GM19395 (cell line): ENCODE measurements around the gene CFAP77.

Experiments used
- ATAC-seq: cut with Tn5 transposase; IDR thresholded peaks from one replicate; pipeline ENCODE4 v1.9.1; 2021; ENCODE audit warnings: mild to moderate bottlenecking, moderate library complexity; ENCODE audit not compliant: unreplicated experiment

The CFAP77 gene

DNA sequence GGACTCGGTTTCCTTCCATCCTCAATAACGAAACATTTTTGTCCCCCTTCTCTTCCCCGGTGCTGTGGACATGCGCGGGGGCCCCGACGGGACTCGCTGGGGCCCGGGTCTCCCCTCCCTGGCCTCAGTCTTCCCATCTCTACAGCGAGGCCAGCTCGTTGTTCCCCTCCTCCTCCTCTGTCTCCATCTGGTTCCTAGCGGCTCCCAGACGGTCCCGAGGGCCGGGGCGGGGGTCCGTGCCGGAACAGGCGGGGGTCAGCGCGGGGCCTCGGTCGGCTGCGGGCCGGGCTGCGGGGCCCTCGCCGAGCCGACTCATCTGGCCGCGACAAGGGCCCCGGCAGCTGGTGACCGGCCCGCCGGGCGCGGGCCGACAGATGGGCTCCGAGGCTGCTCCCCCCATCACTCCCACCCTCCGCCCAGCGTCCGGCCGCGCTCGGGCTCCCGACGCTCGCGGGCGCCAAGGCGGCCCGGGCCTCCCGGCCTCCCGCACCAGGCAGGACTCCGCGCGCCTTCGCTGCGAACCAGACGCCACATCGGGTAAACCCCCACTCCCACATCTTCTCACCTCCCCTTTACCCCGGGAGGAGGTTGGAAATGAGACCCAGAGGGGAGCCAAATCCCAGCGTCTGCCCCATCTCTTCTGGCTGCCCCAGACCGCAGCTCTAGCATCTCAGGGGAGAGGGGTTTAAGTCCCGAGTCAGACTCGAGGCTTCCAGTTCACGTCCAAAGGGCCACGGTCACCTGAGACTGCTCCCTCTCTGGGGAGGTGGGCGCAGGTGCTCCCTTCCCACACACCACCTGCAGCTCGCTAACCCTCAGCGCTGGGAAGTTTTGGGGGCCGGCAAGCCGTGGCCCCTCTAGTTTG is 180.5 kb downstream of the CFAP77 start:
- no peak for ATAC-seq

DNA sequence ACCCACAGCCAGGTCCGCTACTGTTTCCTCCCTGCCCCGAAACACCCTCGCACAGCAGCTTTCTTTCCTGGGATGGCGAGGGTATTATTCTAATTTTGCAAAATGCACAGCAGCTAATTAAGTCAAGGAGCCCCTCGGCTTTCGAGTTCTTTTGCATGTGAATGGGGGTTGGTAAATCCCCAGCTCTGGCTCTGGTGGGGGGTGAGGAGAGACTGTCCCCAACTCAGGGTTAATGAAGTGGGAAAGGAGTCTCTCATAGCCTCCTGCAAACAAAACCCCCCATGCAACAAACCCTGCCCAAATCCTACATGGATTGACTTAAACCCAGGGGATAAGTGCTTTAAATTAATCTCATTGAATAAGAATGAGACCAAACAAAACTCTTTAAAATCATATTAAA is 181.2 kb downstream of the CFAP77 start:
- ATAC-seq: no peak

DNA sequence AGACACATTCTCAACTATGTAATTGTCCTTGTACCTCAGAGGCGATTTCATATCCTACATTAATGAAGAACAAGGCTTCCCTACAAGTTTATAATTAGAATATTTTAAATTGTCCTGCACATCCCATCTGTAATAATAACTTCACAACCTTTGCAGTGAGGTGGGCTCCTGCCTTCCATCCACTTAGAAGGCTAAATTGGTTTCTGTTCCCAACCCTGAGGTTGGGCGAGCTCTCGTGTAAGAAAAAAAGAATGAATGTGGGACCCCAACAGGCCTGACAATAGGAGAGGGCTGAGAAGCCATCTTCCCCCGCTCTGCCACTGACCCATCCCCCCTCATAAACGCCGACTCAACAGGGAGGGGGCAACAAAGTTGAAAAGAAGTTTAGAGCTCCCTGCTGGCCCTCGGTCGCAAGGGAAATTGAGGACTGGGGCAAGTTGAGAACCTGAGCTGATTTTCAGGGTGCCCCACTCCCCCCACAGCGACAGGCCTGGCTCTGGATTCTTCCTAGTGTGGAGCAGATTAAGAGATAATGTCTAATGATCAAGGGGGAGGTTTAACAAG is 181.8 kb downstream of the CFAP77 start:
- no peak for ATAC-seq

DNA sequence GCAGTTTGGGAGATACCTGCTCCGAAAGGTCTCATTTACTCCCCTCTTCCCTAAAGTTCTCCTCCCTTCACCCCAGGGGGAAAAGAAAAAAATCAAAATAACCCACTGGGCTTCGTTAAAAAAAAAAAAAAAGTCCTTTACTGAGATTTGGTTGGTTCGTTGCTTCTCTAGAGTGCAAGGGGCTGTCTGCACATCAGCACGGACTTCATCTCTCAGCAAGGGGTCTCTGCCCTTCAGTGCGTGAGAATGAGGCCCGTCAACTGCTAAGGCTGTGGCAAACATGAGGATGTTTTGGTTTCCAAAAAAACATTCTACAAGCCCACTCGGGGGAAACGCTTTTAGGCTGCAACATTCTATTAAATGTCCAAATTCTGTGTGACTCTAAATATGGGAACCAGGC is 182.4 kb downstream of the CFAP77 start:
- no peak for ATAC-seq

DNA sequence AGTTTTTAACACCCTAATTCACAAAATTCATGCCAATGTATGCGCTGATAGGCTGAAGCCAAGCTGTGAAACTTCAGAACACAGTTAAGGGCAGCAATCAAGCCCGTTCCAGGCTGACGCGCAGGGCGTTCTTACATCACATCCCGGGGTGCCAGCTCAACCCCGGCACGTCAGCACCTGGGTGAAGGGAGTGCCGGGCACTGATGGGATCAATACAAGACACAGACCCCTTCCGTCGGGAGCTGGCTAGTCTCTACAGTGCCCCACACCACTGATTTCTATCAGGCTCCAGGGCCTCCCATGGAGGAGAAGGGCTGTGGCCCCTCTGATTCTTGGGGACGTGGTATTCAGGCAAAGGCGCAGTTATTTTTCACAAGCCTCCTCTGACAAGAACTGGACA is 184.4 kb downstream of the CFAP77 start:
- no peak for ATAC-seq

DNA sequence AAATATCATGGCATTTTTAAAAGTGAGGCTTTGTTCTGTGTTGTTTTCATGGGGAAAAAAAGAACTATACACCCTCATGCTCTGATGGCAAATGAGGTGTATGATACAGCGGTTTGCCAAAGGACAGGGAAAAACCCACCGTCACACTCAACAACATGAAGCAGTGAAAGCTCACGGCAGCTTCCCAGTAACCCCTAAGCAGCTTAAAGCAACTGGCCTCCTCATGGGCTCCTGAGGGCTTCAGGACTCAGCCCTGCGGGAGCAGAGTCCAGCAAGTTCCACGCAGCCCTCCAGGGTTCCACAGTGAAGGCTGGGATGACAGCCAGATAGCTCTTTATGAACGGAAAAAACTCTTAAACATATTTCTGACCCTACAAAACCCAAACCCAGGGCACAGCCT is 185.3 kb downstream of the CFAP77 start:
- ATAC-seq: no peak

DNA sequence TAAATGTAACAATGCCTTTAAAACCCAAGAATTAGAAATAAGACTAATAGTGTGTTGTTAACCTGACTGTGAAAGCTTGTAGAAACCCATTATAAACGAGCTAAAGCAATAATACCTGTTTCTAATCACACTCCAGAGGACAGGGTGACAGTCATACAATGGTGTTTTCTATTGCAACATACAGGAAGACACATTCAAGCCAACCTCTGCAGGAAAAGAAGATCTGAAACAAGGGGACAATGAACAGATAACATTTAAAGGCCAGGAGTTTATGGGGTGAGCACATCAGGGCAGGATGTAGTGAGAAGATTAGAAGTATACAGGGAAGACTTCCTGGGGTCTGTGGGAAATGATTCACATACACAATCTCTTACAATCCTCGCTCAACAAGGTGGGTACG is 186.2 kb downstream of the CFAP77 start:
- no peak for ATAC-seq

DNA sequence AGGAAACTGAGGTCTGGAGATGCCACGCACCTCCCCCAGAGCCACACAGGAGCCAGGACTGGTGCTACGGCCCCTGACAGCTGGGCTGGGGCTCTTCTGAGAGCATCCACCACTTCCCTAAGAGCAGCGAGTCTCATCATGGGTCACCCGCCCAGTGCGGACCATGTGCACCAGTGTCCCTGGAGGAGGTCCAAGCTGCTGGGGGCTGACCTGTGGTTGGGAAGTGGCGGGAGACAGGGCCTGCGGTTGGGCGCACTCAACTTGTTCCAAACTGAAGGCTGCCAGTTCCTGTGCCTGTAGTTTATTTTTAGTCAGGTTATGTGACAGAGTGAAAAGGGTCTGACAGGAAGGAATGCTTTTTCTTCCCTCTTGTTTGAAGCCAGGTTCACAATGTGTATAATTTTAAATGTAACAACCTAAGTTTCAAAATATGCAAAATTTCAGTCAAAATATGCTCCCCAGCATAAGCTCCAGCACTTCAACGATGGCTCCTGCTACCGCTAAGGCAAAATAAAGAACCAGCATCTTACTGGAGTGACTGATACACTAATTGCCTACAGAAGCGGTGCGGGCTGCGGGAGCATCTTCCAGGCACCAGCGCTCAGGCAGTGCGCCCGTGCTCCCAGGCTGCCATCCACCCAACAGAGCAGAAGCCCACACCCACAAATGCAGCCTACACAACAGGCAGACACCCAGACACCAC is 187.2 kb downstream of the CFAP77 start:
- no peak for ATAC-seq

DNA sequence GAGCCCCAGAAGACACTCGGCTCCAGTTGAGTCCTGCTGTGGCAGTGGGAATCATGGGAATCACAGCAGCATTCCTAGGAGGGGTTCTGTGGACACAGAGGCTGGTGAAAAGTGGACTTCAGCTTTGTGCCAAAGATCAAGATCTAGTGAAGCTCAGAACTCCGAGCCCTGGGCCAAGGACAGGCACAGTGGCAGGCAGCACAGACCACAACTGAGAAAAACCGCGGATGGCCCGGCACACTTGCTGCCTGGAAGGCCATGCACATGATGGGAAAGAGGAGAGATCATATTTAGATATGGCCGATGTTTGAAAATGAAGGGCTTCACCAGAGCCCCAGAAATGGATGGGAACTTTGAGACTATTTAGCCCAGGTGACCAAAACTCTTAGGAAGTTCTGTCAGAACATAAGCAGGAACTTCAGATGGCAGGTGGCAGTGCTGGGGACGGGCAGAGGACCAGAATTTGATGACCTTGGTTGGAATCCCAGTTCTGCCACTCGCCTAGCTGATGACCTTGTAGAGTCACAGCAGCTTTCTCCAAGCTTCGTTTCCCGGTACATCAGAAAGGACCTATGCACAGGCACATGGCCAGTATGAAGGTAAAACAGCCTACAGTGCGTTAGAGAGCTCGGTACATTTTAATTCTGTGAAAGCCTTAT is 190.4 kb downstream of the CFAP77 start:
- ATAC-seq: no peak

DNA sequence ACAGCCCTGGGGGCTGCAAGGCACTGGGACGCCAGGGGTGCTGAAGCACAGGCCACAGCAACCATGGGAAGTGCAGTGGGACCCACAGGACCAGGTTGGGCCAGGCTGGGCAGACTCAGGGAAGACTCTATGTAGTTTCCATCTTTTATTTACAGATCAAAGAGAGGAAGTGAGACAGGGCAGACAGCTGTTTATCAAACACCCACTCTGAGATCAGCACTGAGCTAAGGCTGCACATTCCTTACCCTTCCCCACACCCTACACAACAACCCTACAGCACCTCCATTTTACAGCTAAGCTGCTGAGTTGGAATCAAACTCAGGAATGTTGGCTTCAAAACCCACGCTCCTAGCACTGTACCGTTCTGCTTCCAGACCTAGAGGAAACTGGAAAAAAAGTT is 192.2 kb downstream of the CFAP77 start:
- no peak for ATAC-seq

DNA sequence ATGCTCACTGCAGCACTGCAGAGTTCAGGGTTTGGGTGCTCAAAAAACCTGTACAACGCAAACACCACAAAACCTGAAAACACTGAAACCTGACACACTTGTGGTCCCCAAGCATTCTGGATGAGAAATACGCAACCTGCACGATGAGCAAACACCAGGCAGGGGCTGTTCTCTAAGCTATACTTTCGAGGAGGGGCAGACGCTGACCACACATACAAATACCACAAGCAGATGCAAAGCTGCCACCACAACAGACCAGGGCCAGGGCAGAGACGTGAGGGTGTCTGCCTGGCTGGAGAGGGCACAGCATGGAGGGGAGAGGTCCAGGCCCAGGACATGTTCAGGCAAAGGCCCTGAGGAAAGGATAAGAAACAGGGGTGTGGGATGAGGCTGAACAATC is 195.4 kb downstream of the CFAP77 start:
- ATAC-seq: no peak

DNA sequence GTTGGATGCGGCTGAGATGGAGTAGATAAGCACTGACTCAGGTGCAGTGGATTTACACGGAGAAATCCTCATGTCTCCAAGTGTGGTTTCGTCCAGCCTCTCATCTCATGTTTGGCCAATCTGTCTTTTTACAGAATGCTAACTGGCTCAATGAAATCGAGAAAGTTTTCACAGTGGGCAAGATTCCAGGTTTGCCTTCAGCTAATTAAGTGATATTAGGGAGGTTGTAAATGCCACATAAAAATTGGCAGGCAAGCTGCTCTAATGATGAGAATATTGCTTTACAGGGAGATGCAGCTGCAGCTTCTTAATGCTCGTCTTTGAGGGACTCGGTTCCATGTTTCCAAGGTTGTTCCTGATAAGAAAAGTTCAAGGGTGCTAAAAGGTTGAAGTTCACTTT is 196.1 kb downstream of the CFAP77 start:
- no peak for ATAC-seq

DNA sequence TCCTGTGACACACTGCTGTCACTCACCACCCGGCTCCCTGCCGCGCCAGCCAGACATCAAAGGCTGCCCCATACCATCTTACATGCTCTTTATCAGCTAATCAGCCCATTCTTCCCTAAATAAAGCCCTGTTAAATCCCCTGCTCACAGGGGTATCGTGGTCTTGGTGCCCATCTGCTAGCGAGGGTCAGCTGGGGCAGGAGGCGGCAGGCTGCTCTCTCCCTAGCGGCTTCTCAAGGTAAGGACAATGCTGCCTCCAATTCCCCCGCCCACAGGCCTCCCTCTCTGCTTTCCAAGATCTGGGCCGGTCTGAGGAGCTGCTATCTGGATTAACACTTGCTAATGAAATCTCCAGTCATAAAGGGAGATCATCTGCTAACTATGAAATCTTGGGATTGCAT is 199.2 kb downstream of the CFAP77 start:
- no peak for ATAC-seq

DNA sequence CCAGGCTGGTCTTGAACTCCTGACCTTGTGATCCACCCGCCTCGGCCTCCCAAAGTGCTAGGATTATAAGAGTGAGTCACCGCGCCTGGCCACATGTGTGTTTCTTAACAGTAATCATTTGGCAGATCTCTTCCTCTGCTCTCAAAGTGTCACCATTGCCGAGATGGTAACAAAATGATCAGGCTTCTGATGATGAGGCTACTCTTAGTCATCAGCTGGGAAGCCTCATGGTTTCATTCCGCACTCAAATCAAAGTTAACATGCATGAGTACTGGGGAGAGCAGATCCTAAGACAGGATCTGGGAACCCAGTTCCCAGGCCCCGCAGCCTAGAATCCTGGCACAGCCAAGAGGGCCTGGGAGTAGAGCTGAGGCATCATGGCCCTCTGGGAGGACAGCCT is 199.8 kb downstream of the CFAP77 start:
- ATAC-seq: no peak

DNA sequence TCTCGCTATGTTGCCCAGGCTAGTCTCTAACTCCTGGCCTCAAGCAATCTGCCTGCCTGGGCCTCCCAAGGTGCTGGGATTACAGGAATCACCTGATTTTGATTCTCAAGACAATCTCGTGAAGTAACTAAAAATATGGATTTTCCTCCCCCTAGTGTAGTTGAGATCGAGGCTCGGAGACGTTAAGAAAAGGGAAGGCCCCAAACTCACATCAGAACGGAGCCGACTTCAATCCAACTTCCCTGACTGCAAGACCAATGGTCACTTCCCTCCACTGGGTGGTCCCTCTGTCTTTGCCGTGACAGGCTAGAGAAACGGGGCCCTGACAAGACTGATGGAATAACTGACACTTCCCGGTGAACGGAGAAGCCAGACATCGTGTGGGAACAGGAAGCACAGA is 200.7 kb downstream of the CFAP77 start:
- ATAC-seq: no peak

DNA sequence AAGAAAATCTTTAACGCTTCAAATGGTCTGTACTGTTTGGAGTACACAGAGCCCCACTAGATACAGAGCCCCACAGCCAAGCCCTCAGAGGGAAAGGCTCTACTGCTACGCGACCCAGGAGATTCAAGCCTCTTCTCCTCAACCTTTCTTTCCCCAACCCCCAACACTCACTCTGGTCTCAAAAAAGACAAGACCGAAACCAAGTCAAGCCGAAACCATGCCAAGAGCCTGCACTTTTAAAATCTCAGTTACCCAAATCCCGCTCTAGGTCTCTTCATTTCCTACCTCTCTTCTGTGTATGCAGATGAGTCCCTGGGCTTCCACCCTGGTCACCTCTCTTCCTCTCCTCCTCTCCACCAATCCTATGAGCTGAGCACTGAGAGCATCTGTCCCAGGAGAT is 204.3 kb downstream of the CFAP77 start:
- ATAC-seq: no peak

DNA sequence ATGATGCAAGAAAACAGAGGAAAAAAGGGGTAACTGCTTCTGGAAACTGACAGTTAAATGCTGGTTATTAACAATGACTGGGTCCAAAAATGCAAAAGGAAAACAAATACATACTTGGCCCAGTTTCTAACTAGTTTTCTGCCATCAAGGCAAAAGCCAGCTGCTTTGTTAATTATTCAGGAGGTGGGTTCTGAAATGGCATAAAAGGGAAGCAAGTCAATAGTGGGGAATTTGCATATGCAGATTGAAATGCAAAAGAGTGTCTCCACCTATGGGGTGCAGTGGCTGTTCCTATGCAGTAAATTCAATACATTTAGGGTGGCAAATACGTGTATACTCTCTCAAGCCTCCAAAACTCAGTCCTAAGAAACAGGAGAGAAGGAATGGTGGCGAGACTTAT is 205.8 kb downstream of the CFAP77 start:
- no peak for ATAC-seq

DNA sequence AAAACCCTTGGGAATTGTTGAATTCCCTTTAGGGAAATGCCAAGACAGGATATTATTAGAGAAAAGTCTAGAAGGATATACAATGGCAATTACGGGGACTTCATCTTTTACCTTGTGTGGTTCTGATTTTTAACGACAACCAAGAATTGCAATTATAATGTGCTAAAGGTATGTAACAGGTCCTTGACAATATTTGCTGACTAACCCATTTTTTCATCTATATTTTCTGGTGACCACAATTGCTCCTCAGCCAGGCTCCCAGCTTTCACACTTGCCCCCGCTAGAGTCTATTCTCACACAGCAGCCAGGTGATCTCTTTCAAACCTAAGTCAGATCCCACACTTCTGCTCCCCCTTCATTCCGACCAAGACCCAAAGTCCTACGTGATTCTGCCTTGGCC is 206.7 kb downstream of the CFAP77 start:
- ATAC-seq: no peak

DNA sequence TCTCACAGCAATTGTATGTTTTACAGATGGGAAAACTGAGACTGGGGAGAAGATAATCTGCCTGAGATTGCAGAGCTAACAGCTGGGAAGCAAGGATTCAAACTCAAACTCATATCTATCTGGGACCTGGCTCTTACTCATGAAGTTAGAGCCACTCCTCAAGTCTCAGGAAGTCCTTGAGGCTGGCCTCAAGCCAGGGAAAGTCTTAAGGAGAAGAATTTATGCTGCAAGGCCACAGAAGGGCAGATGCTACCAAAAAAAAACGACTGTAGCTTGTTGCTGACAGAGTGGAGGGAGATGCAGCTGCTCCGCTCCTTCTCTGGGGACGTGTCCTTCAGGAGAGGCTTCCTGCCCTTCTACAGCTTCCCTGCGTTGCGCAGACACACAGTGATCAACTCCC is 212.1 kb downstream of the CFAP77 start:
- no peak for ATAC-seq
